Thymus (tissue), 11 donors: ENCODE results near the gene FRRS1. TPM values are rescaled to one million over a fixed set of nuclear protein-coding genes. Genes with fewer than 3 reads are reported as not detected.

ENCODE experiments used
- DNase-seq, 9 donors: peaks; one replicate each; pipeline ENCODE4 v3.0.0-alpha.2; 2013; ENCODE audit warnings: low spot score in 9 of 9, low read depth in 6 of 9, missing footprints in 1 of 9
- H3K27ac ChIP-seq, 2 donors: one replicate each; pipeline ENCODE4 v1.5.1; 2013; ENCODE audit warnings: control low read depth in 1 of 2, low read depth in 1 of 2, low read length in 1 of 2, mild to moderate bottlenecking in 1 of 2, moderate library complexity in 1 of 2
- H3K27me3 ChIP-seq, 2 donors: one replicate each; pipeline ENCODE4 v1.5.1; 2013; ENCODE audit warnings: low read length in 1 of 2; ENCODE audit not compliant: control insufficient read depth in 2 of 2, insufficient read depth in 1 of 2
- H3K36me3 ChIP-seq, 2 donors: one replicate each; pipeline ENCODE4 v1.5.1; 2013; ENCODE audit warnings: low read length in 1 of 2, mild to moderate bottlenecking in 1 of 2, moderate library complexity in 1 of 2; ENCODE audit not compliant: control insufficient read depth in 2 of 2, insufficient read depth in 2 of 2
- H3K4me1 ChIP-seq, 2 donors: one replicate each; pipeline ENCODE4 v1.5.1; 2013; ENCODE audit warnings: low read length in 2 of 2; ENCODE audit not compliant: control insufficient read depth in 2 of 2, insufficient read depth in 2 of 2
- H3K4me3 ChIP-seq, 2 donors: one replicate each; pipeline ENCODE4 v1.5.1; 2013; ENCODE audit warnings: low read length in 2 of 2, control low read depth in 1 of 2, mild to moderate bottlenecking in 1 of 2
- H3K9me3 ChIP-seq, 2 donors: one replicate each; pipeline ENCODE4 v1.5.1; 2013; ENCODE audit warnings: low read length in 1 of 2, mild to moderate bottlenecking in 1 of 2; ENCODE audit not compliant: control insufficient read depth in 2 of 2, insufficient read depth in 1 of 2
- WGBS: extraction: QIAGEN DNeasy Blood & Tissue Kit; methylation state at CpG from one replicate; pipeline ENCODE4 v1.1.7; 2013; 5-methylcytosine and 5-hydroxymethylcytosine counted together
- polyA plus RNA-seq: library from polyadenylated mRNA; stranded (reverse); fragments of 200-250 nt; gene quantifications from one replicate; pipeline ENCODE4 v1.2.3, GENCODE V29; 2013
- total RNA-seq: library from RNA; stranded (reverse); fragments of 120-200 nt; gene quantifications from one replicate; pipeline ENCODE4 v1.2.4, GENCODE V29; 2013
- donor health status: healthy.

The FRRS1 gene
- total and polyA plus RNA-seq, 2 donors: 0.87 to 8.7 TPM

DNA sequence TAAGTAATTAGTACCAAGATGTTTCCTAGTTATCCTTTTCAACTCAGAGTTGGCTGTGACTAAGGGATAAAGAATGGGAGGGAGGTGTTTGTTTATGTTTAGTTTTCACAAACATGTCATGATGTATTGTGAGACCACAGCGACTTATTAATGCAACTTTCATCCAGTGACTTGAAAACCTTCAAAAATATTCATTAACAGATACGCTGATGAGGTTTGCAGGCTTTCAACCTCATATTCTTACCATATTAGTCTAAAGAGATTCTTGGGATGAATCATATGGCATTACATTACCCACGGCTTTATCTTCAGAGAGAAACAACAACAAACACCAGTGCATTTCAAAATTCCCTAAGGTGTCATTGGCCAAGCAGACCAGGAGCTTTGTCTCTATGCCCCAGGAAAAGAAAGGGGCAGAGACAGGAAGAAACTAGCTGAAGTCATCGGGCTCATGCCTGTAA, 84.1 kb downstream of the FRRS1 start:
- Histone ChIP-seq H3K27ac (no peak overlapping the region), H3K36me3 (no peaks in the 10 kb centered on the region), H3K9me3 (no peaks in the 10 kb centered on the region), H3K4me3 (no peak overlapping the region), H3K4me1 (no peaks in the 10 kb centered on the region), H3K27me3 (no peaks in the 10 kb centered on the region)
- DNase-seq: no peak
- 79% methylated on average over 4 of the region's 4 CpGs for WGBS

- DNase-seq: no peak
- no peak overlapping the region for H3K4me3 ChIP-seq
- no peaks in the 10 kb centered on the region for H3K4me1 ChIP-seq
- H3K27me3 ChIP-seq: no peaks in the 10 kb centered on the region
- no peak overlapping the region for H3K27ac ChIP-seq
- no peaks in the 10 kb centered on the region for H3K9me3 ChIP-seq
- H3K36me3 ChIP-seq: no peaks in the 10 kb centered on the region
- WGBS: 95% methylated on average over 3 of the region's 3 CpGs
Observed at GRCh38 chr1:99681583-99681982, 84.9 kb downstream of the FRRS1 start.

GRCh38 chr1:99680270-99680669, 86.2 kb downstream of the FRRS1 start:
- Histone ChIP-seq H3K36me3 (no peaks in the 10 kb centered on the region), H3K27me3 (no peaks in the 10 kb centered on the region), H3K9me3 (no peaks in the 10 kb centered on the region), H3K4me1 (no peaks in the 10 kb centered on the region), H3K4me3 (no peak overlapping the region), H3K27ac (no peak overlapping the region)
- DNase-seq: no peak
- 88% methylated on average over 1 of the region's 1 CpG for WGBS

DNA sequence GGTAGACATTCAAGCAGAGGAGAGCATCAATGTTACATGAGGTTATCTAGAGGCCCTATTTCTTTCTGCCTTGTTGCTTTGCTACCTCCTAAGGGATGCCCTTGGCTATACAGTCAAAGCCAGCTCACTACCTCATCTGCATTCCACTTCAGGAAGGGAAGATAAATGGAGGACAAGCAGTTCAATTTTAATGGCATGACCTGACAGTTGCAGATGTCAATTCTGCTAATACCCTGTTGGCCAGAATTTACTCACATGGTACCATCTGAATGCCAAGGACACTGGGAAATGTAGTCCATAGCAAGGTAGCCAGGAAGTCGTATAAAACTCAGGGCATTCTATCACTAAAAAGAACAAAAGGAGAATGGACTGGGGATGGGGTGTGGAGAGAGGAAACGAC, 89.0 kb downstream of the FRRS1 start:
- Histone ChIP-seq H3K4me1 (no peaks in the 10 kb centered on the region), H3K27me3 (no peaks in the 10 kb centered on the region), H3K36me3 (no peaks in the 10 kb centered on the region), H3K9me3 (no peaks in the 10 kb centered on the region), H3K27ac (no peak overlapping the region), H3K4me3 (no peak overlapping the region)
- DNase-seq: no peak
- 91% methylated on average over 2 of the region's 2 CpGs for WGBS

- Histone ChIP-seq H3K27me3 (no peaks in the 10 kb centered on the region), H3K27ac (no peak overlapping the region), H3K4me1 (no peaks in the 10 kb centered on the region), H3K4me3 (no peak overlapping the region), H3K36me3 (no peaks in the 10 kb centered on the region), H3K9me3 (no peaks in the 10 kb centered on the region)
- no peak for DNase-seq
Observed at GRCh38 chr1:99676876-99677275, 89.6 kb downstream of the FRRS1 start.

GRCh38 chr1:99675994-99676393, 90.4 kb downstream of the FRRS1 start:
- no peak for DNase-seq
- no peak overlapping the region for H3K27ac ChIP-seq

GRCh38 chr1:99675292-99675691, 91.1 kb downstream of the FRRS1 start:
- no peak for DNase-seq
- no peak overlapping the region for H3K4me3 ChIP-seq
- H3K27me3 ChIP-seq: no peaks in the 10 kb centered on the region
- H3K27ac ChIP-seq: no peak overlapping the region
- no peaks in the 10 kb centered on the region for H3K4me1 ChIP-seq
- no peaks in the 10 kb centered on the region for H3K9me3 ChIP-seq
- H3K36me3 ChIP-seq: no peaks in the 10 kb centered on the region

More at GRCh38 chr1:99675994-99676393, 90.4 kb downstream of the FRRS1 start:
- no peaks in the 10 kb centered on the region for H3K9me3 ChIP-seq
- no peaks in the 10 kb centered on the region for H3K4me1 ChIP-seq
- no peak overlapping the region for H3K4me3 ChIP-seq
- no peaks in the 10 kb centered on the region for H3K36me3 ChIP-seq
- no peaks in the 10 kb centered on the region for H3K27me3 ChIP-seq
- WGBS: 95% methylated on average over 1 of the region's 1 CpG

- Histone ChIP-seq H3K9me3 (no peaks in the 10 kb centered on the region), H3K27ac (no peak overlapping the region), H3K4me3 (no peak overlapping the region), H3K36me3 (no peaks in the 10 kb centered on the region), H3K27me3 (no peaks in the 10 kb centered on the region), H3K4me1 (no peaks in the 10 kb centered on the region)
- WGBS: 91% methylated on average over 6 of the region's 6 CpGs
- no peak for DNase-seq
Observed at GRCh38 chr1:99674115-99675064, 92.0 kb downstream of the FRRS1 start.

DNA sequence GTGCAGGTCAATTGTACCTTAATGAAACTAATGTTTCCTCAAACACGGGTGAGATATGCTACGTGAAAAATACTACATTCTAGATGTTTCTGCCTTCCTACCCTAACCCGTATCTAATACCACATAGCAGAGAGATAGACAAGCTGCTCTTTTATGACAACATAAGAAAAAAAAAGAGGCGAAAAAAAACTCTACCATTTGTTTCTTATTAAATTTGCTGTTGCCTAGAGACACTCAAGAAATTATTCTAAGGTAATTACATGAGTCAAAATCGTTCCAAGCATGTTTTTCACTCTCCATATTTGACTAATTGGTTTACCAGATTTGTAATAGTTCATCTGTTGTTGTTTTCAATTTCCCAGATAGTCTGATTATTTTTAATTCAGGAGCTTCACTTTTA, 93.1 kb downstream of the FRRS1 start:
- no peak for DNase-seq
- H3K27me3 ChIP-seq: no peaks in the 10 kb centered on the region
- no peaks in the 10 kb centered on the region for H3K9me3 ChIP-seq
- no peak overlapping the region for H3K27ac ChIP-seq
- no peak overlapping the region for H3K4me3 ChIP-seq
- 89% methylated on average over 5 of the region's 5 CpGs for WGBS
- H3K36me3 ChIP-seq: no peaks in the 10 kb centered on the region
- no peaks in the 10 kb centered on the region for H3K4me1 ChIP-seq
